ENCODE results near the gene SORT1. TPM values are rescaled to one million over a fixed set of nuclear protein-coding genes. Genes with fewer than 3 reads are reported as not detected.

SORT1 gene
- total RNA-seq, 1 experiment from 2014 or later = 41.1 TPM

- peaks cover 10% of the 10 kb centered on the region; the same call in 1 of the 2 replicates for H3K36me3 ChIP-seq
- no peaks in the 10 kb centered on the region for H3K9me3 ChIP-seq (replicated peaks)
- no peak for DNase-seq
- peaks cover 24% of the 10 kb centered on the region for H3K4me1 ChIP-seq
- H3K4me3 ChIP-seq = no peak overlapping the region
- no peaks in the 10 kb centered on the region for H3K27me3 ChIP-seq
- no peak overlapping the region for H3K27ac ChIP-seq
Measured at GRCh38 chr1:109279615-109280278, 118.0 kb downstream of the SORT1 start.

GRCh38 chr1:109277434-109278204 is 120.1 kb downstream of the SORT1 start:
- DNase-seq = peak; percentile 58 to 69
- no peaks in the 10 kb centered on the region for H3K9me3 ChIP-seq (replicated peaks)
- peaks cover 10% of the 10 kb centered on the region; the same call in 1 of the 2 replicates for H3K36me3 ChIP-seq
- H3K27ac ChIP-seq = no peak overlapping the region
- H3K4me1 ChIP-seq = peaks cover 37% of the 10 kb centered on the region
- no peak overlapping the region for H3K4me3 ChIP-seq
- no peaks in the 10 kb centered on the region for H3K27me3 ChIP-seq

GRCh38 chr1:109275706-109276345 is 121.9 kb downstream of the SORT1 start:
- H3K36me3 ChIP-seq = peaks cover 7% of the 10 kb centered on the region; the same call in 1 of the 2 replicates

GRCh38 chr1:109274533-109275476 is 122.9 kb downstream of the SORT1 start:
- peak overlapping the region; percentile 39 for H3K4me3 ChIP-seq
- peak; percentile 67 to 78 for DNase-seq
- H3K4me1 ChIP-seq = peaks cover 45% of the 10 kb centered on the region
- H3K27ac ChIP-seq = peak overlapping the region; percentile 5; the same call in 1 of the 2 replicates
- no peaks in the 10 kb centered on the region for H3K9me3 ChIP-seq (replicated peaks)
- no peaks in the 10 kb centered on the region for H3K27me3 ChIP-seq
- peaks cover 7% of the 10 kb centered on the region; the same call in 1 of the 2 replicates for H3K36me3 ChIP-seq

More at GRCh38 chr1:109275706-109276345, 121.9 kb downstream of the SORT1 start:
- Histone ChIP-seq H3K4me1 (peaks cover 42% of the 10 kb centered on the region), H3K27ac (peak overlapping the region; percentile 0; the same call in 1 of the 2 replicates), H3K9me3 (replicated peaks) (no peaks in the 10 kb centered on the region), H3K4me3 (peak overlapping the region; percentile 39), H3K27me3 (no peaks in the 10 kb centered on the region)
- peak; percentile 35 to 55 for DNase-seq

GRCh38 chr1:109273570-109274288 is 124.0 kb downstream of the SORT1 start:
- Histone ChIP-seq H3K9me3 (replicated peaks) (no peaks in the 10 kb centered on the region), H3K4me3 (no peak overlapping the region; the same call in 1 of the 2 replicates), H3K36me3 (peaks cover 7% of the 10 kb centered on the region; the same call in 1 of the 2 replicates), H3K4me1 (peaks cover 50% of the 10 kb centered on the region), H3K27ac (no peak overlapping the region), H3K27me3 (no peaks in the 10 kb centered on the region)
- DNase-seq = no peak

GRCh38 chr1:109272831-109273547 is 124.7 kb downstream of the SORT1 start:
- Histone ChIP-seq H3K9me3 (replicated peaks) (no peaks in the 10 kb centered on the region), H3K4me1 (peaks cover 50% of the 10 kb centered on the region), H3K4me3 (no peak overlapping the region), H3K27ac (no peak overlapping the region), H3K27me3 (no peaks in the 10 kb centered on the region), H3K36me3 (no peaks in the 10 kb centered on the region)
- no peak for DNase-seq

- no peak overlapping the region for H3K4me3 ChIP-seq
- H3K9me3 ChIP-seq (replicated peaks) = no peaks in the 10 kb centered on the region
- no peaks in the 10 kb centered on the region for H3K27me3 ChIP-seq
- DNase-seq = peak; percentile 76 to 86
- H3K36me3 ChIP-seq = no peaks in the 10 kb centered on the region
- peaks cover 50% of the 10 kb centered on the region for H3K4me1 ChIP-seq
- no peak overlapping the region for H3K27ac ChIP-seq
Measured at GRCh38 chr1:109272021-109272799, 125.5 kb downstream of the SORT1 start.

- DNase-seq = no peak
- Histone ChIP-seq H3K9me3 (replicated peaks) (no peaks in the 10 kb centered on the region), H3K4me3 (no peak overlapping the region), H3K4me1 (peaks cover 50% of the 10 kb centered on the region), H3K36me3 (no peaks in the 10 kb centered on the region), H3K27ac (no peak overlapping the region), H3K27me3 (no peaks in the 10 kb centered on the region)
Measured at GRCh38 chr1:109271458-109271857, 126.3 kb downstream of the SORT1 start.

GRCh38 chr1:109270623-109271317 is 126.9 kb downstream of the SORT1 start:
- Histone ChIP-seq H3K27ac (no peak overlapping the region), H3K36me3 (no peaks in the 10 kb centered on the region), H3K4me1 (peaks cover 43% of the 10 kb centered on the region), H3K27me3 (no peaks in the 10 kb centered on the region), H3K9me3 (replicated peaks) (no peaks in the 10 kb centered on the region), H3K4me3 (no peak overlapping the region)
- DNase-seq = no peak

GRCh38 chr1:109269981-109270622 is 127.6 kb downstream of the SORT1 start:
- peak in 1 of 2 experiments; percentile 26 for DNase-seq
- Histone ChIP-seq H3K4me1 (peaks cover 36% of the 10 kb centered on the region), H3K36me3 (no peaks in the 10 kb centered on the region), H3K27ac (no peak overlapping the region), H3K27me3 (no peaks in the 10 kb centered on the region), H3K9me3 (replicated peaks) (no peaks in the 10 kb centered on the region), H3K4me3 (no peak overlapping the region)

- Histone ChIP-seq H3K4me1 (peaks cover 31% of the 10 kb centered on the region), H3K36me3 (no peaks in the 10 kb centered on the region), H3K9me3 (replicated peaks) (no peaks in the 10 kb centered on the region), H3K27me3 (no peaks in the 10 kb centered on the region), H3K27ac (no peak overlapping the region), H3K4me3 (no peak overlapping the region)
- peak; percentile 51 to 63 for DNase-seq
Measured at GRCh38 chr1:109269212-109269980, 128.3 kb downstream of the SORT1 start.

Measured in SJCRH30 (cell line).